HG03135 (cell line): Measurements from ENCODE around the gene IFNK.

Source experiments
- ATAC-seq: cut with Tn5 transposase; IDR thresholded peaks from one replicate; pipeline ENCODE4 v1.9.1; 2021; ENCODE audit warnings: mild to moderate bottlenecking, moderate library complexity; ENCODE audit not compliant: unreplicated experiment

Gene IFNK

GRCh38 chr9:27537027-27537435 lies 12.9 kb downstream of the IFNK start:
- no peak for ATAC-seq

DNA sequence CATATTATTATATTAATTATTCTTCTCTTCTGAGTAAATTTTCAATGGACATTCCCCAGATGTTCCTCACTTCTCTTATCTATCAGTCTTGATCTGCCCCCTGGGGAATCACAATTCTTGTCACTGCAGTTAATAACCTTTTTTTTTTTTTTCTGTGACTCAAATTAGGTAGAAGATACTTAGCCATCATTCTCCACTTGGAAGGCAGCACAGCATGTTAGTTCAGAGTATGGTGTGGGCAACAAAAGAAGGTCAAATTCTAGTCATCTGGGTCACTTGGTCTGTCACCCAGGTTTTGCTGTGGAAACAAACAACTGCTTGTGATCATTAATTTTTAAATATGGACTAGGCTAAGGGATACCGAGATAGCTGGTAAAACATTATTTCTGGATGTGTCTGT lies 13.7 kb downstream of the IFNK start:
- no peak for ATAC-seq

DNA sequence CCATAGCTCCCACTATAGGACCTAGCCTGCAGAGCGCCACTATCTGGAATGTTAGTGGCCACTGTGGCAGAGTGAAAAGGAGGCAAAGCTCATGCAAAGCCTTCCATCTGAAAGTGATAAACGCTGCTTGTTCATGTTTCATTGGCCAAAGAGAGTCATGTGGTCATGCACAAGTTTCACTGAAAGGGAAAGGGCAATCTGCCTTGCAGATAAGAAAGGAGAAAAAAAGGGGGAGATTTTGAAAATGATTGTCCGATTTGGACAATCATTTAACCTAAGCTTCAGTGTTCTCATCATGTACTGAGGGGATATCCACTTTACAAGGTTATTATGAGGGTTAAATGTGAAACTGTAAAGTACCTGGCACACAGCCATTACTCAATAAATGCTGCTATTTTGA lies 14.6 kb downstream of the IFNK start:
- peak; percentile 59 for ATAC-seq

- no peak for ATAC-seq
Observed at GRCh38 chr9:27539479-27540441, 15.7 kb downstream of the IFNK start.

GRCh38 chr9:27540502-27540901 lies 16.4 kb downstream of the IFNK start:
- ATAC-seq, result no peak

- no peak for ATAC-seq
Observed at GRCh38 chr9:27541740-27542139, 17.6 kb downstream of the IFNK start.

DNA sequence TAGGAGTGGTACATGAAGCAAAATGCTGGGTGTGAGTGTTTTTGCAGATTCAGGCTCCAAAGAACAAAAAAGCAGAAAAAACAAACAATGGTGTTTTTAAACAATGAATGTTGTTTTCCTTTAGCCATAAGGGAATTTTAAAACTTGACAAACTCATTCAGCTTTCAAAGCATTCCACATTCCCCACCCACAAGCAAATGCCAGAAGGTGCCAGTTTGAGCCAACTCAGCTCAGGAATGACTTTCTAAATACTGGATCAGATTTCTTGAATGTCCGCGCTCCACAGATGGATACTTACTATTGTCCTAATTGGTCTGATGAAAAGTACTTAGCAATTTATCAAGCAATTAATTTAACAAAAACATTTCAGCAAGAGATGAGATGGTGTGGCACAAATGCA lies 18.4 kb downstream of the IFNK start:
- ATAC-seq, result no peak

GRCh38 chr9:27545471-27545870 lies 21.4 kb downstream of the IFNK start:
- no peak for ATAC-seq

- no peak for ATAC-seq
Observed at GRCh38 chr9:27548055-27548741, 24.1 kb downstream of the IFNK start.

DNA sequence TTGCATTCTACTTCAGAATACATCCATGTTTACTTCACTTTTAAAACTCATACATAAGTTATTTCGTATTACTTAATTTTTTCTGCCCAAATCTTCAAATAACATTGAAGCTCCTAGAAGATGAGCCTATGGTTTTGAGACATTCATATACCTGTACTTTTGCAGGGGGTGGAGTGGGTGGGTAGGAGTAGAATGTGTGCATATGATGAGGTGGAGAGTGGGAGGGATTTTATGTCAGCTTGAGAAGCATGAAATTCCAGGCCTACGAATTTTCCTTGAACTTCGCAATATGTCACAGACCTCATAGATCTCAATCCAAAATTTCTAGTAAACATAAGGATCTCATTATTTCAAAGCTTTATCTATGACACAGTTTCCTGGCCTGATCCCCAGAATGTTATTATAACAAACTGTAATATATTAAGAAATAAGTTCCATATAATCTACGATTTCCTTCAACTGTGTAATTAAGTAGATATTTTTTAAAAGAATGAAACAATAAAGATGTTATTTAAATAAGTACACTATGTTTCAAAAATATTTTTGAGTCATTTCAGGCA lies 25.2 kb downstream of the IFNK start:
- no peak for ATAC-seq

GRCh38 chr9:27554712-27555111 lies 30.6 kb downstream of the IFNK start:
- no peak for ATAC-seq

DNA sequence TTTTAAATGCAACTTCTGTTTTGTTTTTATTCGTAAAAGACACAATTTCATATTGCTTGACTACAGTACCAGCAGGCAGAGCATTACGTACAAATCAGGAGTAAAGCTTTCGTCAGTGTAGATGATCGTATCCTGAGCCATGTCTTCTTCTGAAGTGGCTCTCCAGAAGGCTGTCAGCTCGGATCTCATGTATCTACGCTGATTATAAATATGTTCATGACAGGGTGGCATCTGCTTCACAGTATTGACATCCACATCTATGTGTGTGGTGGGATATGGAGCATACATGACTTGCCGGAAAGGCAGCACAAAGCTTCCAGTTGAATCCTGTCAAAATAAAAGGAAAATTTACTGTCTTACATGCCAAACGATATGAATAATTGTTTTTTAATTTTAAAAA lies 32.4 kb downstream of the IFNK start:
- ATAC-seq, result no peak

GRCh38 chr9:27558307-27558706 lies 34.2 kb downstream of the IFNK start:
- no peak for ATAC-seq

DNA sequence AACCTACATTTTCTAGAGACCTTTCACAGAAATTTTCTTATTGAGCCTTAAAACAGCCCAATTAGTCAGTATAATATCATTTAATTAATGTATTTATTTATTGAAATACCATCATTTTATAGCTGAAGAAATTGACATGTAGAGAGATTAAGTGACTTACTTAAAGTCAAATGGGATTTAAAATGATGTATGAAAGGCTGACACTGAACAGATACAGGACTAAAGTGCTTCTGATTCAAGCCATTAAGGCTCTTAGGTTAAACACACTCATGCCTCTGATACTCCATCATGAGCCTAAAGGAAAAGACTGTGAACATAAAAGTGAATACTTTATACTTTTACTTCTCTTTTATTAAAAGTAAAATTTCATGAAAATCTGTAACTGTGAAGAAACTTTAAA lies 36.4 kb downstream of the IFNK start:
- no peak for ATAC-seq

DNA sequence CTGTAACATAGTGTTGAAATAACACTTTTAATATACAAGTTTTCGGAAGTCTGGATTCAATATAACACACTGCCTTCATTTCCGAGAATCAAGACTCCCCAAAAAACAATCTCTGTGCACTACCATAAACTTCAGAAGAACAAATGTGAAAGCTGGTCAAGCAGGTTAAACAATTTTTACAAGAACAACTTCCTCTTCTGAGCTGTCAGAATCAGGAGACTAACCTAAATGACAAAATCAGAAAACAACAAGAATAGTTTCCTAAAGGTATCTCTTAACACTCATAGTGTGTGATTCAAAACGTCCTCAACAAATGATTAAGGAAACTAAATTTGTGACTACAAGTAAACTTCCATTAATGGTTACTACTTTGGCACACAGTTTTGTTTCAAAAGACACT lies 37.6 kb downstream of the IFNK start:
- no peak for ATAC-seq

- ATAC-seq, result no peak
Observed at GRCh38 chr9:27563738-27564430, 39.8 kb downstream of the IFNK start.

GRCh38 chr9:27564670-27565069 lies 40.6 kb downstream of the IFNK start:
- no peak for ATAC-seq

- no peak for ATAC-seq
Observed at GRCh38 chr9:27565696-27566095, 41.6 kb downstream of the IFNK start.

- ATAC-seq, result no peak
Observed at GRCh38 chr9:27566118-27566517, 42.0 kb downstream of the IFNK start.

DNA sequence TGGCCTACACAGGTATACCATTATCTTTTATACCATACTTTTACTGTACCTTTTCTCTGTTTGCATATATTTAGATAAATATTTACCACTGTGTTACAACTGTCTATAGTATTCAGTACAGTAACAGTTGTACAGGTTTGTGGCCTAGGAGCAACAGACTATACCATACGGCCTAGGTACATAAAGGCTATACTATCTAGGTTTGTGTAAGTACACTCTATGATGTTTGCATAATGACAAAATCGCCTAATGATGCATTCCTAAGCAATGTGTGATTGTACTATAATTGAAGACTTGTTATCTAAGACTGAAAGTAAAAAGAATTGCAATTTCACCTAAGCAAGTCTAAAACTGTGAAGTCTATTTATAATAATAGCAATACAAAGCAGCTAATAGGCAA lies 45.3 kb downstream of the IFNK start:
- ATAC-seq, result no peak

DNA sequence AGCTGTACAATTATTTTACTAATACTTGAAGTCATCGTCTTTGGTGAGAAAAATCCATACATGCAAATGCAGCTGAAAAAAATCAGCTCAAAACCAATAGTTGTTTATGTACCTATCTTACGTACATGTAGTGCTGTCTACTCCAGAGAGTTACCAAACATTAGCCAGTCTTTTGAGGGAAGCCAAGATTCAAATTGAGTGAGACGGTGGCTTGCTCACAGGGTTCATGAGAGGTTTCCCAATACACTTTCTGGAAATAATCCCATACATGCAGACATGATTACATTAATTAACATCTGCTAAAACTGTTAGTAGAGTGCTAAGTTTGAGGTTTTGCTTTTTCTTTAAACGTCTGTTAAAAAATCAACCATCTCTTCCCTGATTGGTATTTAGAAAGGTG lies 46.9 kb downstream of the IFNK start:
- no peak for ATAC-seq
